OCI-LY3 (cell line): Measurements from ENCODE around the gene VASH2.

Experiments used
- H2AFZ ChIP-seq: fragments of 200-600, 300-600 bp; shearing (Covaris generic); 2 replicates; pipeline ENCODE4 v1.6.0; 2014; ENCODE audit warnings: antibody characterized with exemption, low read depth, low read length
- H3K27ac ChIP-seq: fragments of 200-600, 300-600 bp; sonication (generic); 2 replicates; pipeline ENCODE4 v1.5.1; 2014; ENCODE audit warnings: mild to moderate bottlenecking, low read length, moderate library complexity, mixed read lengths
- H3K27me3 ChIP-seq: fragments of 200-600, 300-600 bp; sonication (generic); 2 replicates; pipeline ENCODE4 v1.6.1; 2014; ENCODE audit warnings: low read depth, low read length, mixed read lengths
- H3K36me3 ChIP-seq: fragments of 200-600, 300-600 bp; sonication (generic); replicated peaks from 2 replicates; pipeline ENCODE3; 2014; ENCODE audit warnings: low read depth, low read length, mixed read lengths
- H3K4me1 ChIP-seq: fragments of 300-600, 200-600 bp; sonication (generic); 2 replicates; pipeline ENCODE4 v1.6.1; 2014; ENCODE audit warnings: low read length, mixed read lengths
- H3K4me2 ChIP-seq: fragments of 200-600, 300-600 bp; sonication (generic); 2 replicates; pipeline ENCODE4 v1.6.1; 2014; ENCODE audit warnings: low read length, mixed read lengths
- H3K4me3 ChIP-seq: fragments of 300-600, 200-600 bp; sonication (generic); 2 replicates; pipeline ENCODE4 v1.5.1; 2014; ENCODE audit warnings: antibody characterized with exemption, mild to moderate bottlenecking, low read length, moderate library complexity
- H3K79me2 ChIP-seq: fragments of 300-600, 200-600 bp; shearing (Covaris generic); 2 replicates; pipeline ENCODE4 v1.6.1; 2014; ENCODE audit warnings: mild to moderate bottlenecking, low read length, mixed read lengths
- H3K9ac ChIP-seq: fragments of 300-600, 200-600 bp; shearing (Covaris generic); 2 replicates; pipeline ENCODE4 v1.6.0; 2014; ENCODE audit warnings: mild to moderate bottlenecking, low read length, moderate library complexity
- H3K9me3 ChIP-seq: fragments of 200-600, 300-600 bp; shearing (Covaris generic); 2 replicates; pipeline ENCODE4 v1.6.1; 2014; ENCODE audit warnings: low read length, mixed read lengths; ENCODE audit not compliant: insufficient read depth
- H4K20me1 ChIP-seq: fragments of 200-600, 300-600 bp; sonication (generic); 2 replicates; pipeline ENCODE4 v1.6.1; 2016; ENCODE audit warnings: low read length, mixed read lengths; ENCODE audit not compliant: insufficient read depth
- CTCF ChIP-seq: fragments of 200-600, 300-600 bp; sonication (generic); IDR thresholded peaks from 2 replicates; pipeline ENCODE4 v1.5.1; 2014; ENCODE audit warnings: antibody characterized with exemption, low read length, low read depth
- EZH2phosphoT487 ChIP-seq: fragments of 200-600 bp; shearing (Covaris generic); IDR thresholded peaks from 2 replicates; pipeline ENCODE4 v1.6.1; 2018; ENCODE audit warnings: antibody characterized with exemption, mixed run types, low read depth

VASH2 gene

GRCh38 chr1:212941452-212941851 lies 8.9 kb upstream of the VASH2 start:
- Histone ChIP-seq H3K27me3 (no peaks in the 10 kb centered on the region), H3K9ac (no peak overlapping the region), H4K20me1 (no peaks in the 10 kb centered on the region), H3K4me3 (no peak overlapping the region), H3K79me2 (no peaks in the 10 kb centered on the region), H3K9me3 (no peaks in the 10 kb centered on the region), H3K27ac (no peak overlapping the region), H3K36me3 (peaks cover 10% of the 10 kb centered on the region), H3K4me2 (no peak overlapping the region), H3K4me1 (peaks cover 45% of the 10 kb centered on the region), H2AFZ (no peak overlapping the region)
- TF ChIP-seq EZH2phosphoT487 (no peak), CTCF (no peak)

- Histone ChIP-seq H3K4me1 (peaks cover 57% of the 10 kb centered on the region), H3K4me2 (no peak overlapping the region), H3K9me3 (no peaks in the 10 kb centered on the region), H4K20me1 (no peaks in the 10 kb centered on the region), H3K4me3 (no peak overlapping the region), H3K79me2 (no peaks in the 10 kb centered on the region), H3K27ac (no peak overlapping the region), H2AFZ (no peak overlapping the region), H3K36me3 (peaks cover 10% of the 10 kb centered on the region), H3K27me3 (no peaks in the 10 kb centered on the region), H3K9ac (no peak overlapping the region)
- no peak for TF ChIP-seq EZH2phosphoT487
- no peak for TF ChIP-seq CTCF
These were observed 7.5 kb upstream of the VASH2 start for GRCh38 chr1:212942679-212943392.

GRCh38 chr1:212943393-212943710 lies 7.0 kb upstream of the VASH2 start:
- no peaks in the 10 kb centered on the region for H3K9me3 ChIP-seq
- no peaks in the 10 kb centered on the region for H3K27me3 ChIP-seq
- no peak overlapping the region for H3K27ac ChIP-seq
- H2AFZ ChIP-seq: no peak overlapping the region
- no peaks in the 10 kb centered on the region for H4K20me1 ChIP-seq
- H3K9ac ChIP-seq: no peak overlapping the region
- H3K36me3 ChIP-seq: peaks cover 10% of the 10 kb centered on the region
- H3K79me2 ChIP-seq: no peaks in the 10 kb centered on the region
- no peak overlapping the region for H3K4me3 ChIP-seq
- no peak for TF ChIP-seq EZH2phosphoT487
- TF ChIP-seq CTCF: no peak
- H3K4me2 ChIP-seq: no peak overlapping the region
- H3K4me1 ChIP-seq: peaks cover 52% of the 10 kb centered on the region

GRCh38 chr1:212944229-212944901 lies 6.0 kb upstream of the VASH2 start:
- Histone ChIP-seq H3K9ac (peak overlapping the region; percentile 16; the same call in 1 of the 2 replicates), H4K20me1 (no peaks in the 10 kb centered on the region), H2AFZ (no peak overlapping the region), H3K4me2 (peak overlapping the region; percentile 69), H3K27me3 (no peaks in the 10 kb centered on the region), H3K4me1 (peaks cover 53% of the 10 kb centered on the region), H3K27ac (peak overlapping the region; percentile 81), H3K36me3 (peaks cover 10% of the 10 kb centered on the region), H3K9me3 (no peaks in the 10 kb centered on the region), H3K79me2 (no peaks in the 10 kb centered on the region), H3K4me3 (peak overlapping the region; percentile 41)
- no peak for TF ChIP-seq EZH2phosphoT487
- TF ChIP-seq CTCF: no peak
